CD4-positive, alpha-beta T cell treated with Interleukin-1 beta for 1 hour (primary cell): ENCODE measurements around the gene PLXNB3.
"Not testable (repeated sequence)": the region's sequence is repeated elsewhere in the genome, so short reads cannot be mapped to it uniquely, and the experiment has no call there.

Experiments used
- DNase-seq, 2 donors: peaks; one replicate each; pipeline ENCODE4 v3.0.0-alpha.2; 2020 to 2022

Gene PLXNB3

GRCh38 chrX:153794018-153794896, 30.2 kb downstream of the PLXNB3 start, which contains the start of the genes IDH3G and SSR4:
Gene IDH3G (minus strand): TSS chrX:153794375. CDS start chrX:153794326, 49 bp downstream.
Gene SSR4 (plus strand): TSS chrX:153794668. CDS start chrX:153794688, 20 bp downstream.
- DNase-seq, result peak; percentile 95 to 96

DNA sequence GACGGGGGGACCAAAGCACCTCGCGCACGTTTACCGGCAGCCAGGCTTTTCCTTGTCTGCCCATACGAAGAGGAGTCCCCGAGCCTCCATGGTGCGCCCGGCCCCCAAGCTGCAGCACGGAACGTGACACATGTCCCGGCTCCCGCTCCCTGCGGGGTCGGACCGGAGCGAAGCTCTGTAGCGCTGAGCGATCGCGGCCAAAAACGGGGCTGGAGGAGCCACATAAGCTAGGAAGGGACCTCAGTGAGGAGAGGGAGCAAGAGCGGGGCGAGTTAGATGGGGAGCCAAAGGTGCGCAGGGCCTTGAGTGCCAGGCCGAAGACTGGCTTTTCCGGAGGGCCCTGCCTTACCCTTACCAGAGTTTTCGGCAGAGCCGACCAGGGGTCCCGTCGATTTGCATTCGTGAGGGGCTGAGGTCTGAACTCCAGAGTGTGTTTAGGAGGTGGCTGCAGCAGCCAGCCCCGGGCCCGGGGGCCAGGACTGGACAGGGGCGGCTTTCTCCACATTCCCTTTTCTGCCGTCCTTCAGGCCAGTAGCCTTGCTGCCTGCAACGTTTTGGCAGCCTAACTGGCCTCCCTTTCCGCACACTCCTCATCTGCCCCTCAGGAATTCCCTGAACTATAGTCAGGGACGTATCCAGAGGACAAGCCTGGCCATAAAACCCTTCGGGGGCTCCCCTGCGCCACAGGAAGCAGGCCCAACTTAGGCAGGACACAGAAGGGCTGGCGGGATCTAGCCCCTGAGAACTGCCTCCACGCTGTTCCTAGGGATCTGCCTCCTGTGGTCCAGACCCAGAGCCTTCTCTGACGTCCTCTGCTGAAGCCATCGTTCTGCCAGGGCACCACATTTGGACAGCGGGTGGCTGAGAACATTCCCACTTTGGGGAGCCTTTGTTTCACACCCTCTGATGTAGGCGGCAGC, 31.1 kb downstream of the PLXNB3 start:
- DNase-seq, result no peak

DNA sequence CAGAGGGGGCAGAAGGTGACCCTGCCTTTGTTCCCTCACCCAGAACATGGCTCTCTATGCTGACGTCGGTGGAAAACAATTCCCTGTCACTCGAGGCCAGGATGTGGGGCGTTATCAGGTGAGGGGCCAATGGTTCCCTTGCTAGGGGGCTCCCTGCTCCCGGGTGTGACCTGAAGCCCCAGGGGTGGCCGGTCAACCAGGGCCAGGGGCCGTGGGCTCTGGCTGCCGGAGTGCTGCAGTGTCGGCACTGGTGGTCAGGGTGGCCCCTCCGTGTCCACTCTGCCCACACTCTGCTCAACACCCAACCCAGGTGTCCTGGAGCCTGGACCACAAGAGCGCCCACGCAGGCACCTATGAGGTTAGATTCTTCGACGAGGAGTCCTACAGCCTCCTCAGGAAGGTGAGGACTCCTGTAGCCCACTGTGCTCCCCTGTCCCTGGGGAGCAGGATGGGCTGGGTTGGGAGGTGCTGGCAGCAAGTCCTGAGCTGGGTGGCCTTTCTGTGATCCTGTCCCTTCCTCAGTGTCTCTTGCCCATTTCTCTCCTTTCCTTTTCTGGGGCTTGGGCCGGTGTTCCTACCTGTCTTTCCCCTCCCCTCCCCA, 33.5 kb downstream of the PLXNB3 start:
- DNase-seq, result no peak

- DNase-seq, result no peak
These were observed 35.3 kb downstream of the PLXNB3 start for GRCh38 chrX:153799326-153799725.

DNA sequence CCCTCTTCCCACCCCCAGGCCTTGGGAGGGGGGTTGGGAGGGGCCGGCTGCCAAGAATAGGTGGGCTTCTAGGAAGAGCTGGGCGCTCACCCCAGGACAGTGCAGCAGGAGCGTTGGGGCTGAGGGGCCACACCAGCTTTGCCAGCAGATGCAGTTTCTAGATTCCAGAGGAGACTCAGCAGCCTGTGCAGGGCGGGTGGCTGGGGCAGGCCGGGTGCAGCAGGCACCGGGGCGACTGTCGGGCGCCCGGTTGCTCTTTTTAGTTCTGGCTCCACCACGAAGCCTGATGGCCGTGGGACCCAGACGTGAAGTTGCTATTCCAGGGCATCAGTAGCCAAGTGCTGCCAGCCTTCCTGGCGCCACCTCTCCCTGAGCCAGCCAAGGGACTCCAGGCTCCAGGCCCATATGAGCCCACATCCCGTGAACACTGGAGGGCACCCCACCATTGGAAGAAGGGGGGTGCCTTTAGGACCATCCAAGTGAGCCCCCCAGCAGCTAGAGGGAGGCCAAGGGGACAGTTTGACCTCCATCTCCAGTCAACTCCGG, 36.2 kb downstream of the PLXNB3 start:
- DNase-seq, result no peak

DNA sequence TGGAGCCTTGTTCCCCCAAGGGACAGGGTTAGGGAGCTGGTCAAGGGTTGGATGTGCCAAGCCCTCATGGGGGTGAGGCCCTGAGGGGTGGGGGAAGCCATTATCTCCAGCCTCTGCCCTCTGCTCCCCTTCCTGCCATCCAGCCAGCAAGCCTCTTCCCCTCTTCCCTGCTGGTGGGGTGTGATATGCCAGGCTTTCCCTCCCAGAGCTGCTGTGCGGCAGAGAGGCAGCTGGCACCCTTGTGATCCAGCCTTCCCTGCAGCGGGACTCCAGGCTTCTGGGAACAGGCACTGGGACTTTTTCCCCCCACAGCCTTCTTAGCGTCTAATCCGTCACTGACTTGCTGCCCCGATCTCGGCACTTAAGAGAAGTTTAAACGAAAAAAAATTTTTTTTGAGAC, 36.7 kb downstream of the PLXNB3 start:
- no peak for DNase-seq

DNA sequence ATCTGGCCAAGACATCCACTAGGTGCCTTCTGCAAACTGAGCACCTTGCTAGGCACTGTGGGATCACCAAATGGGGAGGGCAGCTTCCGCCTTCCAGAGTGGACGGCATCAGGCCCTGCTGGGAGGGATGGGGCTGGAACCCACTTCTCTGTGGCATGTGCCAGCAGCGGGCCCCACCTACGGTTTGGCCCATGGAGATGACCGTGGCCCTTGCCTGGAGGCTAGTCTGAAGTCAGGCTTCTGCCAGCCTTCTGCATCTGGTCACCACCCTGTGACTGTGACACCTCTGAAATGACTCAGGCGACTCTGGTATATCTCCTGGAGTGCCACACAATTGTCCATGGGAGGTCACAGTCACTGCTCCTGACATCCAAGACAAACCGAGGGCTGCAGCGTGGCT, 37.6 kb downstream of the PLXNB3 start:
- no peak for DNase-seq

DNA sequence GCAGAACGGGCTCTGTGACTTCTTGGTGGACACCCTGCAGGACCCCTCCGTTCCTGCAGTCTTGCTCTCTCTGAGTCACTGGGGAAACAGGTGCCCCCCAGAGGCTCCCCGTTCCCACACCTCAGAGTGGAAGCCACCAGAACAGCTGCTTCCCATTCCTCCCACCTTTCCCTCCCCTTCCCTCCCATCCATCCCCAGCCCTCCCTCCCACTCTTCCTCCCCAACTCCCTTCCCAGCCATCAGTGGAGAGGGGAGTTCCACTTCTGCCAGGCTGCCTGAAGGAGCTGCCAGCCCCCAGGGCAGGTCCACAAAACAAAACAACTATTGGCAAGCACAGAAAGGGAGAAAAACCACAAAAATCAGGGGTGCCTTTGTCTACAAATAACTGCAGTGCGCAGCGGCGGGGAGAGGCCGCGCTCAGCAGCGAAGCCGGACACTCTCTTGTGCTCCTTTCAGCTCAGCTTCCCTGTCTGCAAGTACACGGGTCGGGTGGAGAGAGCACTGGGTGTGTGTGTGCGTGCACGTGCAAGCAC, 38.5 kb downstream of the PLXNB3 start:
- DNase-seq, result no peak

DNA sequence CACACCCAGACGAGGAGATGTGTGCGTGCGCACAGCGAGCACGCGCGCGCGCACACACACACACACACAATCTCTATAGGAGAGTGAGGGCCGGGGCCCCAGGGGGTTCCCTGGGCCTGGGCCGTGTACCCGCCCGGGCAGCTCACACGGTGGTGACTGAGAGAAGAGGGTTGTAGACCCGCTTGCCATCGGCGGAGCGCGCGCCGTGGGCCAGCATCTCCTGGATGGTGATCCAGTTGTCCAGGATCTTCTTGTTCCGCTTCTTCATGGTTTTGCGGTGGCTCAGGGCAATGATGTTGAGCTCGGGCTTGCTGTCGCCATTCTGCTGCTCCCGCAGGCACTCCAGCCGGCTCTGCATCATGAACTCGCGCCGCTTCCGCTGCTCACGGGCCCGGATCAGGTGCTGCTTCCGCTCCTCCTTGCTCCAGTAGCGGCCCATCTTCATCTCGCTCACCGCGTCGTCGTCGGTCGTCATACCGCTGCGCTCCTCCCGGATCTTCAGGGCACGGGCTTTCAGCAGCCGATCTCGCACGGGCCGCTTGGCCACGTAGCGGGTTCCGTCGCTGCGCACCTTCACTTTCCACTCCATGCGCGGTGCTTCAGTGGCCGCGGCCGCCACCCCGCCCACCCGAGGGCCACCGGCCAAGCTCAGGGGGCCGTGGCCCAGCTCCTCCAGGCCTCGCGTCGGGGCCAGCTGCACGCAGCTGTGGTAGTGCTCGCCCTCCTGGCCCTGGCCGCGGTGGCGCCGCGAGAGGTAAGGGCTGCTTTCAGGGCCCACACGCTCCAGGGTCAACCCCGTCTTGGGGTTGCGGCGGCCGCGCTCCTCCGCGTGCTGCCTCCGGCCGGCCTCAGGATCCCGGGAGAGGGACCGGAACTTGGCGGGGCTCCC, 39.4 kb downstream of the PLXNB3 start:
- DNase-seq, result no peak

GRCh38 chrX:153804100-153804595, 40.1 kb downstream of the PLXNB3 start:
- no peak for DNase-seq

GRCh38 chrX:153804621-153805020, 40.6 kb downstream of the PLXNB3 start:
- no peak for DNase-seq

GRCh38 chrX:153805436-153805835, 41.4 kb downstream of the PLXNB3 start:
- DNase-seq, result no peak

GRCh38 chrX:153806999-153807575, 43.0 kb downstream of the PLXNB3 start:
- no peak for DNase-seq

DNA sequence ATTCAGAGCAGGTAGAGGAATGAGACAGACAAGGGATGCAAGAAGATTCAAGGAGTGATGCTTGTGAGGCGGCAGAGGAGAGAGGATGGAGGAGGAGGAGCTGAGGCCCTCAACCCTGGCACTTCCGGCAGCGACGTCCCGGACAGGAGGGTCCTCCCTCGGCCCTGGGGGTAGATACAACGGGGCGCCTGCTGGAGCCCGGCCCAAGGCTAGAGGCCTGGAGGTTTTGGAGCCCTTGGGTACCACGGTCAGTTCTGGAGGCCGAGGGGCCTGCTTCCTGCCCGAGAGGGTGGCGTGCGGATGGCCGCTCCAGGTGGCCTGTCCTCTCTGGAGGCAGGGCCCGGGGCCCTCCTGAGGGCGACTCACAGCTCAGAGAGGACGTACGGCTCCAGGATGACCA, 43.9 kb downstream of the PLXNB3 start:
- no peak for DNase-seq

- no peak for DNase-seq
These were observed 48.2 kb downstream of the PLXNB3 start for GRCh38 chrX:153812220-153812619.

DNA sequence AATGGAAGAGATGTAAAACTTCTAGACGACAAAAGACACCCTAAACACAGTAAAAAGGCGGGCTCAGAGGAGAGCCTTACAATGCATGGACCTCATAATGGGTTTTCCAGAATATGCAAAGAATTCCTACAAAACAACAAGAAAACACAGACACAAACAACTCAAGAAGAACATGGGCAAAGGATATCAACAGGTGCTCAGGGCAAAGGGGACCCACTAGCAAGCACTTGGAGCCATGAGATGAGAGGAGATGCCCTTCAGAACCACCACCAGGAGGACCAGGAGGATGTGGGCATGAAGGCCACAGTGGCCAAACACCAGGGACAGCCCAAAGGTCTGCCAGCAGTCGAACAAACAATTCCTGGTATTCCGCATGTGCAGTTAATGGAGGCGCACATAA, 49.1 kb downstream of the PLXNB3 start:
- no peak for DNase-seq

DNA sequence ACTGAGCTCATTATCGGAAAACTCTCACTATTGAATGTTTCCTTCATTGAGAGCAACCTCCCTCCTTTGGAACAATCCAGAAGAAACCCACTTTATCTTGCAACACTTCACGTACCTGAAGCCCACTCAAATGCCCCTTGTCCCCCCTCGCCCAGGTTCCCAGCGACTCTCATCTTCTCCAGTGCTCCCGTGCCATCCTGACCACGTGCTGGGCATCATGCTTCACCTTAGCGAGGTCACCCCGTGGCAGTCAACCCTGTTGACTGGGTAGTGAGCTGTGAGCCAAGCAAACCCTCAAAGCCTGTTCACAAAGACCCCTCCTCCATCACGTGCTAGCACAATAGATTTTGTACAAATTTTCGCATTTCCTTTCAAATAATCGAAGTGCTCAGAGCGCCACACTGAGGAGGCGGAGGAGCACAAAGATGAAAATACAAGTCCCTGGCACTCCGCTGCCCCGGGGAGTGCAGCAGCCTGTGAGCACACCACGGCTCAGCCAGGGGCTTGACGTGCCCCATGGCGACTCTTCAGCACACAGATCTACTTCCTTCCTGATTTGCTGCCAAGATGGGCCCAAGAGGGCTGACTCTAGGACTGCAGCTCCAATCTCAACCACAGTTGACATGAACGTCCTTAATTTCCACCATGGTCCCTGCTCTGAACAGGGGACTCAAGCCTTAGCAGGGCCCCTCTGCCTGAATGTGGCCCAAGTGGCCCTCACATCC, 50.7 kb downstream of the PLXNB3 start:
- no peak for DNase-seq

DNA sequence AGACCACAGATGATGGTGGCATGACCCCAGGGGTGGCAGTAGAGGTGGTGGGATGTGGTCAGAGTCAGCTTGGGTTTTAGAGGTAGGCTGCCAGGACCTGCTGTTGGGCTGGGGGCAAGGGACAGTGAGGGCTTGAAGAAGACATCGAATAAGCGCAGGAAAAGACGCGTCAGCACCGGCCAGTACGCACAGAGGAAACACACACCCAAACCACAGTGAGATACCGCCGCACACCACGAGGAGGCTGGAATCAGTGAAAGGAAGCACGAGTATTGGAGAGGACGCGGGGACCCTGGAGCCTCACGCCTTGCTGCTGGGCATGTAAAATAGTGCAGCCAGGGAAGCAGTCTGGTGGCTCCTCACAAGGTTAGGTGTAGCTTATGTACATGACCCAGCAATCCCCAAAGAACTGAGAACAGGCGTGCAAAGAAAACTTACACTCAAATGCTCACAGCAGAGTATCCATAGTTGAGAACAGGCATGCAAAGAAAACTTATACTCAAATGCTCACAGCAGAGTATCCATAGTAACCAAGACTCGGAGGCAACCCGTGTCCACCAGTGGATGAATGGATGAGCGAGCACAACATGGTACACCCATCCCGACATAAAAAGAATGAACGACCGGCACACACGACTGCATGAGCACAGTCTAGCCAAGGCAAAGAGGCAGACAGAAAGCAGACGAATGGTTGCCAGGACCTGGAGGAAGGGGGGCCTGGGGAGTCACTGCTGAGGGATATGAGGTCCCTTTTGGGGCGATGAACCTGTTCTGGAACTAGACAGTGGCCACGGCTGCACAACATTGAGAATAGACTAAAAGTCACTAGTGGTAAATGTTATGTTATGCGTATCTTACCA, 53.0 kb downstream of the PLXNB3 start:
- DNase-seq, result peak; percentile 40 to 48

- not testable (repeated sequence) for DNase-seq
These were observed 54.0 kb downstream of the PLXNB3 start for GRCh38 chrX:153818064-153818463.
